Prostate gland (tissue), 2 donors: ENCODE data around the gene TMEM184C. TPM values are rescaled to one million over a fixed set of nuclear protein-coding genes. Genes with fewer than 3 reads are reported as not detected.

Experiments
- DNase-seq: peaks from one replicate; pipeline ENCODE4 v3.0.0-alpha.2; 2019; ENCODE audit warnings: low spot score
- H3K27ac ChIP-seq, 2 donors: fragments of 200-600 bp; sonication (generic); 2 replicates each; pipeline ENCODE4 v1.5.1; 2017 to 2019
- H3K27me3 ChIP-seq: fragments of 200-600 bp; sonication (generic); replicated peaks from 2 replicates; pipeline ENCODE4 v1.5.1; 2019; ENCODE audit not compliant: insufficient read depth
- H3K36me3 ChIP-seq, 2 donors: fragments of 200-600 bp; sonication (generic); 1 replicate in 1 of 2; 2 replicates in 1 of 2; pipeline versions ENCODE4 v1.5.1 to v1.8.1; 2017 to 2019
- H3K4me1 ChIP-seq: fragments of 200-600 bp; sonication (generic); replicated peaks from 2 replicates; pipeline ENCODE4 v1.5.1; 2019
- H3K4me3 ChIP-seq, 2 donors: fragments of 200-600 bp; sonication (generic); 2 replicates each; pipeline ENCODE4 v1.5.1; 2017 to 2019
- H3K9me3 ChIP-seq: fragments of 200-600 bp; sonication (generic); 2 replicates; pipeline ENCODE4 v1.5.1; 2017
- POLR2A ChIP-seq: fragments of 450-650 bp; IDR thresholded peaks from one replicate; pipeline ENCODE4 v1.6.1; 2016; ENCODE audit warnings: antibody characterized with exemption, mild to moderate bottlenecking
- POLR2AphosphoS5 ChIP-seq: sonication (generic); formaldehyde crosslinking; IDR thresholded peaks from one replicate; pipeline ENCODE4 v1.6.1; 2017; ENCODE audit warnings: antibody characterized with exemption
- WGBS: methylation state at CpG from one replicate; pipeline ENCODE4 v1.1.5; 2018; 5-methylcytosine and 5-hydroxymethylcytosine counted together
- intact Hi-C: fragments of 100-400 bp; cut with DNase I; formaldehyde crosslinking; loops from one replicate; pipeline ENCODE4 v1.14.2; 2022
- total RNA-seq, 2 donors: library from RNA; depleted of rRNA; stranded (reverse); fragments of >200 nt; gene quantifications; one replicate each; pipeline ENCODE4 v1.1.0, GENCODE V29; 2016
- TF ChIP-seq, protein P1 (sequence below), 4 experiments: fragments of 200-600 bp in 2 of 4; fragments of 450-650 bp in 2 of 4; sonication (generic) in 2 of 4; IDR thresholded peaks; 1 replicate in 3 of 4; 2 replicates in 1 of 4; pipeline ENCODE4 v1.5.1; 2016 to 2019; ENCODE audit warnings: antibody characterized with exemption in 4 of 4, mild to moderate bottlenecking in 2 of 4, moderate library complexity in 2 of 4

Gene TMEM184C
- total RNA-seq, 2 donors from 2014 or later = 34.7 to 48.0 TPM

DNA sequence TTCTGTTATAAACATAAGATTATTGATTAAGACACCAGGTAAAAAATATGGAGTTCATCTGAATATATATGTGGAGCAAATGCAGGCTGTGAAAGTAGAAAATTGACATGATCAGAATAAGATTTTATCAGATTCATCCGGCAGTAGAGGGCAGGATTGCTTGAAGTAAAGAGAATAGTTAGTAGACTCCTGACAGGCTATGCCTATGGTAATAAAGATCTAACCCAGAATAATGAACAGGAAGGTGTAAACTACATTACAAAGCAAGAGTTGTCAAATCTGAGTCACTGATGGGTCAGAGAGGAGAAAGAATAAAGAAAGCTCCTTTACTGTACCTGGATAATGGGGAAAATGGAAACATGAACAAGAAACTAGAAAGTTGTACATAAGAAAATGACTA is 20.8 kb upstream of the TMEM184C start:
- Histone ChIP-seq H3K4me1 (no peaks in the 10 kb centered on the region), H3K27me3 (no peaks in the 10 kb centered on the region), H3K9me3 (no peaks in the 10 kb centered on the region), H3K27ac (no peak overlapping the region), H3K4me3 (no peak overlapping the region), H3K36me3 (no peaks in the 10 kb centered on the region)
- TF ChIP-seq, protein P1, sequence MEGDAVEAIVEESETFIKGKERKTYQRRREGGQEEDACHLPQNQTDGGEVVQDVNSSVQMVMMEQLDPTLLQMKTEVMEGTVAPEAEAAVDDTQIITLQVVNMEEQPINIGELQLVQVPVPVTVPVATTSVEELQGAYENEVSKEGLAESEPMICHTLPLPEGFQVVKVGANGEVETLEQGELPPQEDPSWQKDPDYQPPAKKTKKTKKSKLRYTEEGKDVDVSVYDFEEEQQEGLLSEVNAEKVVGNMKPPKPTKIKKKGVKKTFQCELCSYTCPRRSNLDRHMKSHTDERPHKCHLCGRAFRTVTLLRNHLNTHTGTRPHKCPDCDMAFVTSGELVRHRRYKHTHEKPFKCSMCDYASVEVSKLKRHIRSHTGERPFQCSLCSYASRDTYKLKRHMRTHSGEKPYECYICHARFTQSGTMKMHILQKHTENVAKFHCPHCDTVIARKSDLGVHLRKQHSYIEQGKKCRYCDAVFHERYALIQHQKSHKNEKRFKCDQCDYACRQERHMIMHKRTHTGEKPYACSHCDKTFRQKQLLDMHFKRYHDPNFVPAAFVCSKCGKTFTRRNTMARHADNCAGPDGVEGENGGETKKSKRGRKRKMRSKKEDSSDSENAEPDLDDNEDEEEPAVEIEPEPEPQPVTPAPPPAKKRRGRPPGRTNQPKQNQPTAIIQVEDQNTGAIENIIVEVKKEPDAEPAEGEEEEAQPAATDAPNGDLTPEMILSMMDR (IDR thresholded peaks at IDR 0.05) = peak in 2 of 4 experiments; percentile 13 to 14
- TF ChIP-seq POLR2AphosphoS5 = no peak
- WGBS = 59% methylated on average over 1 of the region's 1 CpG
- intact Hi-C loops = no loop called here
- DNase-seq = no peak

DNA sequence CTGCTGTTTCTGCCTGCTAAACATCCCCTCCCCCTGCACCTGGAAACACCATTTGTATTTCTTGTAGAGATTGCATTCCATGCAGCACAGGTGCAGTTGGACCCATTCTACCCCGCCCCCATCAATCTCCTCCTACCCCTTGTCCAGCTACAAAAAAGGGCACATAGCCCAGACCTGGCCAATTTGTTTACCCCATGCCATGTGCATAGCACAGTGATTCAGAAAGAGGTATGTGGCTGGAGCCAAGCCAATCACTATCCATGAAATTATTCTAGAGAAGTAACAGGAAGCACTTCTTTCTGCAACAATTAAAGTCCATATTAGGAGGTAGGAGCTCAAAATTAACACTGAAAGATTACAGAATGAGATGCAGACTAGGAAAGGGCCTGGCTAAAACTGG is 20.2 kb upstream of the TMEM184C start:
- intact Hi-C loops = no loop called here
- 30% methylated on average over 1 of the region's 1 CpG for WGBS
- H3K27ac ChIP-seq = peak overlapping the region in 1 of 2 donors; percentile 14

DNA sequence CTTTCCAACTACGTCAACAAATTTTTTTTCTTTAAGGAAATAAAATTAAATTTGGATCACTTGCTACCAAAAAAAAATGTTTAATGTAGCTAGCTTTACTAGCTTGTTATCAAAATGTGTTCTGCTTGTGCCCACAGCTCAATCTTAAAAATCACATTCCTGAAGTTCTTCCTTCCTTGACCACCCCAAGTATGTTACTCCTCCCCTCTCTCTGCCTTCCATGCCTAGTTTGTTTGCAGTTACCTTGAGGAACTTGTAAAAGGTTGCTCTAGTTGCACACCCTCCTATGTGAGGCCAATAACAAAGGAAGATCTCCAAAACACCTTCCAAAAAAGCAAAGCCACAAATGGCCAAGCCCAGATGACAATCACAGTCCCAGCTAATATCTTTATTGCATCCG is 19.6 kb upstream of the TMEM184C start:
- no peak for DNase-seq
- Histone ChIP-seq H3K4me3 (no peak overlapping the region), H3K27ac (peak overlapping the region in 1 of 2 donors; percentile 14), H3K9me3 (no peaks in the 10 kb centered on the region), H3K36me3 (no peaks in the 10 kb centered on the region), H3K27me3 (no peaks in the 10 kb centered on the region), H3K4me1 (no peaks in the 10 kb centered on the region)
- TF ChIP-seq POLR2A = no peak
- TF ChIP-seq POLR2AphosphoS5 = peak; percentile 7
- TF ChIP-seq, protein P1 (IDR thresholded peaks at IDR 0.05) = no peak
- intact Hi-C loops = no loop called here
- WGBS = 42% methylated on average over 2 of the region's 2 CpGs

More for the DNA sequence above, 20.2 kb upstream of the TMEM184C start:
- Histone ChIP-seq H3K36me3 (no peaks in the 10 kb centered on the region), H3K4me1 (no peaks in the 10 kb centered on the region), H3K27me3 (no peaks in the 10 kb centered on the region), H3K9me3 (no peaks in the 10 kb centered on the region), H3K4me3 (no peak overlapping the region)
- peak; percentile 49 for DNase-seq
- TF ChIP-seq POLR2A (no peak), POLR2AphosphoS5 (peak; percentile 50)

- H3K36me3 ChIP-seq = no peaks in the 10 kb centered on the region
- H3K4me3 ChIP-seq = no peak overlapping the region
- H3K4me1 ChIP-seq = no peaks in the 10 kb centered on the region
- intact Hi-C loops = no loop called here
- no peaks in the 10 kb centered on the region for H3K9me3 ChIP-seq
- WGBS = 91% methylated on average over 1 of the region's 1 CpG
- no peaks in the 10 kb centered on the region for H3K27me3 ChIP-seq
- no peak for DNase-seq
- H3K27ac ChIP-seq = no peak overlapping the region
- TF ChIP-seq POLR2AphosphoS5 (no peak), POLR2A (no peak)
- TF ChIP-seq, protein P1 (IDR thresholded peaks at IDR 0.05) = no peak
Observed at GRCh38 chr4:147599206-147599605, 18.0 kb upstream of the TMEM184C start.

DNA sequence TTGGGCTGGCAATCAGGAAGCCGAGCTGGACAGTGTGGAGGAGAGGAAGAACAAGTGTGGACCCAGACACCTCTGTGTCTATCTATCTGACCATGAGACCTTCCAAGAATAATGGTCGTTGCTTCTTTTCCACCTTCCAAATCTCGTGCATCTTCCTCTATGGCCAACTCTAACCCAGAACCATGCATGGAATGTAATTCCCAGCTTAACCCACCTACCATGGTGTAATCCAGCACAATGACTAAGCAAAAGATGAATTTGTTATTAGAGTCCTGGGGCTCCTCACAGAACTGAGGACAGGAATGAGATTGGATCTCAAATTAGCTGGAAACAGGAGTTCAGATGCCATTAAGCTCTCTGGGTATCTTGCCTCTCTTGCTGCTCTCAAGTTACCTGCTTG is 17.4 kb upstream of the TMEM184C start:
- Histone ChIP-seq H3K27me3 (no peaks in the 10 kb centered on the region), H3K36me3 (no peaks in the 10 kb centered on the region), H3K4me3 (no peak overlapping the region), H3K27ac (no peak overlapping the region), H3K4me1 (no peaks in the 10 kb centered on the region), H3K9me3 (no peaks in the 10 kb centered on the region)
- intact Hi-C loops = no loop called here
- DNase-seq = no peak
- TF ChIP-seq, protein P1 (IDR thresholded peaks at IDR 0.05) = no peak
- no peak for TF ChIP-seq POLR2AphosphoS5
- no peak for TF ChIP-seq POLR2A
- WGBS = 67% methylated on average over 3 of the region's 3 CpGs
